Activated T-helper 2 cell treated with anti-CD3 and anti-CD28 coated beads, Interferon-gamma antibody, Interleukin-2, Interleukin-4, amounts not matched to agents 10 μg/mL and 5 μg/mL and 100 μg/mL, durations not matched to agents 14 hours and 24 hours and 36 hours (primary cell): ENCODE measurements around the gene PROSER1. TPM values are rescaled to one million over a fixed set of nuclear protein-coding genes. Genes with fewer than 3 reads are reported as not detected.

Source experiments
- DNase-seq: peaks from one replicate; pipeline ENCODE4 v3.0.0; 2021; ENCODE audit warnings: low spot score
- H3K27ac Mint-ChIP-seq: one replicate; pipeline ENCODE4 v1.8.0; 2021; ENCODE audit warnings: mixed read lengths
- H3K27me3 Mint-ChIP-seq: one replicate; pipeline ENCODE4 v1.8.0; 2021; ENCODE audit warnings: low read depth, mixed read lengths
- H3K36me3 Mint-ChIP-seq: one replicate; pipeline ENCODE4 v1.8.0; 2021; ENCODE audit warnings: low read depth, mixed read lengths
- H3K4me1 Mint-ChIP-seq: one replicate; pipeline ENCODE4 v1.8.0; 2021; ENCODE audit warnings: low read depth, mixed read lengths
- H3K4me3 Mint-ChIP-seq: one replicate; pipeline ENCODE4 v1.8.0; 2021; ENCODE audit warnings: low read depth, mild to moderate bottlenecking, moderate library complexity, mixed read lengths
- H3K9me3 Mint-ChIP-seq: one replicate; pipeline ENCODE4 v1.8.0; 2021; ENCODE audit warnings: mixed read lengths
- intact Hi-C: fragments of 100-400 bp; cut with micrococcal nuclease; formaldehyde crosslinking; loops from one replicate; pipeline ENCODE4 v1.15.1; 2023
- total RNA-seq: library from RNA; stranded (reverse); gene quantifications from 2 replicates; pipeline ENCODE4 v1.2.3, GENCODE V29; 2022

PROSER1 gene
- total RNA-seq, 1 donor from 2014 or later: 90.9 TPM

- H3K4me1 Mint-ChIP-seq: no peaks in the 10 kb centered on the region
- no peaks in the 10 kb centered on the region for H3K9me3 Mint-ChIP-seq
- no peaks in the 10 kb centered on the region for H3K36me3 Mint-ChIP-seq
- no peak for DNase-seq
- intact Hi-C loops: no loop called here
- H3K27me3 Mint-ChIP-seq: peaks cover 8% of the 10 kb centered on the region
- no peak overlapping the region for H3K27ac Mint-ChIP-seq
- H3K4me3 Mint-ChIP-seq: no peak overlapping the region
Observed at GRCh38 chr13:38970380-38971051, 67.4 kb downstream of the PROSER1 start.

- peaks cover 8% of the 10 kb centered on the region for H3K27me3 Mint-ChIP-seq
- H3K27ac Mint-ChIP-seq: no peak overlapping the region
- H3K4me3 Mint-ChIP-seq: no peak overlapping the region
- H3K4me1 Mint-ChIP-seq: no peaks in the 10 kb centered on the region
- intact Hi-C loops: no loop called here
- H3K9me3 Mint-ChIP-seq: no peaks in the 10 kb centered on the region
- no peaks in the 10 kb centered on the region for H3K36me3 Mint-ChIP-seq
- no peak for DNase-seq
Observed at GRCh38 chr13:38969187-38969586, 68.7 kb downstream of the PROSER1 start.

- Mint-ChIP-seq H3K4me3 (no peak overlapping the region), H3K27me3 (peaks cover 8% of the 10 kb centered on the region), H3K4me1 (no peaks in the 10 kb centered on the region)
Observed at GRCh38 chr13:38967446-38967845, 70.4 kb downstream of the PROSER1 start.

GRCh38 chr13:38965281-38965680, 72.6 kb downstream of the PROSER1 start:
- intact Hi-C loops: no loop called here
- DNase-seq: no peak
- Mint-ChIP-seq H3K36me3 (no peaks in the 10 kb centered on the region), H3K4me3 (no peak overlapping the region), H3K27ac (no peak overlapping the region), H3K4me1 (no peaks in the 10 kb centered on the region), H3K9me3 (no peaks in the 10 kb centered on the region), H3K27me3 (peaks cover 8% of the 10 kb centered on the region)

More at GRCh38 chr13:38967446-38967845, 70.4 kb downstream of the PROSER1 start:
- intact Hi-C loops: no loop called here
- Mint-ChIP-seq H3K9me3 (no peaks in the 10 kb centered on the region), H3K27ac (no peak overlapping the region), H3K36me3 (no peaks in the 10 kb centered on the region)
- no peak for DNase-seq

GRCh38 chr13:38960175-38960574, 77.7 kb downstream of the PROSER1 start:
- no peak overlapping the region for H3K4me3 Mint-ChIP-seq
- no peaks in the 10 kb centered on the region for H3K9me3 Mint-ChIP-seq
- intact Hi-C loops: no loop called here
- H3K4me1 Mint-ChIP-seq: no peaks in the 10 kb centered on the region
- no peak for DNase-seq
- H3K27ac Mint-ChIP-seq: no peak overlapping the region
- H3K27me3 Mint-ChIP-seq: no peaks in the 10 kb centered on the region
- H3K36me3 Mint-ChIP-seq: no peaks in the 10 kb centered on the region

Other genes starting within 250 kb of the PROSER1 start
- not detected in 2 replicates for gene STOML3, start 47.3 kb downstream of the PROSER1 start, total RNA-seq
- gene NHLRC3, start 367 bp upstream of the PROSER1 start, total RNA-seq: 21.6 and 22.5 TPM in 2 replicates